HepG2 (cell line): ENCODE data around the gene GAGE12G. TPM values are rescaled to one million over a fixed set of nuclear protein-coding genes. Genes with fewer than 3 reads are reported as not detected.

Experiments used
- CCAR2 ChIP-seq: fragments of 200-400 bp; formaldehyde crosslinking; optimal IDR thresholded peaks from 2 replicates; pipeline ENCODE3; 2018; ENCODE audit warnings: low read depth, mild to moderate bottlenecking, low read length, moderate library complexity
- CENPX ChIP-seq: sonication (generic); formaldehyde crosslinking; IDR thresholded peaks from 2 replicates; pipeline ENCODE4 v1.9.0; 2021; ENCODE audit warnings: mild to moderate bottlenecking, missing genetic modification reagents, moderate library complexity
- DNMT1 ChIP-seq: sonication (generic); formaldehyde crosslinking; IDR thresholded peaks from 2 replicates; pipeline ENCODE4 v1.5.1; 2020; ENCODE audit warnings: mild to moderate bottlenecking, missing genetic modification reagents
- ELF1 ChIP-seq: sonication (generic); formaldehyde crosslinking; IDR thresholded peaks from 2 replicates; pipeline ENCODE4 v1.4.0; 2020; ENCODE audit warnings: missing genetic modification reagents
- HNRNPH1 ChIP-seq: fragments of 200-400 bp; formaldehyde crosslinking; optimal IDR thresholded peaks from 2 replicates; pipeline ENCODE3; 2017; ENCODE audit warnings: mild to moderate bottlenecking, low read depth, low read length
- ISL2 ChIP-seq: sonication (generic); formaldehyde crosslinking; IDR thresholded peaks from 2 replicates; pipeline ENCODE4 v1.5.0; 2020; ENCODE audit warnings: missing genetic modification reagents
- ISX ChIP-seq: sonication (generic); formaldehyde crosslinking; conservative IDR thresholded peaks from 2 replicates; pipeline ENCODE4 v1.5.0; 2020; ENCODE audit warnings: missing genetic modification reagents
- MAFG ChIP-seq: sonication (generic); formaldehyde crosslinking; IDR thresholded peaks from 2 replicates; pipeline ENCODE4 v1.5.1; 2020; ENCODE audit warnings: mild to moderate bottlenecking, missing genetic modification reagents
- MBNL3 ChIP-seq: fragments of 250-450 bp; sonication (Bioruptor Pico); conservative IDR thresholded peaks from 2 replicates; pipeline ENCODE4 v1.8.0; 2022; ENCODE audit warnings: mild to moderate bottlenecking, inconsistent platforms
- NFE2L1 ChIP-seq: sonication (generic); formaldehyde crosslinking; IDR thresholded peaks from 2 replicates; pipeline ENCODE4 v1.4.0; 2020; ENCODE audit warnings: missing genetic modification reagents, mild to moderate bottlenecking, borderline replicate concordance
- ONECUT2 ChIP-seq: sonication (generic); formaldehyde crosslinking; IDR thresholded peaks from 2 replicates; pipeline ENCODE4 v1.4.0; 2020; ENCODE audit warnings: missing genetic modification reagents
- SP4 ChIP-seq: sonication (generic); formaldehyde crosslinking; IDR thresholded peaks from 2 replicates; pipeline ENCODE4 v1.8.1; 2023; ENCODE audit warnings: mild to moderate bottlenecking, missing genetic modification reagents
- TBX3 ChIP-seq: fragments of 450-650 bp; IDR thresholded peaks from 2 replicates; pipeline ENCODE4 v1.6.1; 2017; ENCODE audit warnings: antibody characterized with exemption, mild to moderate bottlenecking, inconsistent platforms, borderline replicate concordance
- XBP1 ChIP-seq: sonication (generic); formaldehyde crosslinking; IDR thresholded peaks from 2 replicates; pipeline ENCODE4 v1.5.0; 2020; ENCODE audit warnings: missing genetic modification reagents
- ZBTB43 ChIP-seq: sonication (generic); formaldehyde crosslinking; conservative IDR thresholded peaks from 2 replicates; pipeline ENCODE4 v1.4.0; 2020; ENCODE audit warnings: missing genetic modification reagents
- ZFP41 ChIP-seq: sonication (generic); formaldehyde crosslinking; IDR thresholded peaks from 2 replicates; pipeline ENCODE4 v1.4.0; 2020; ENCODE audit warnings: mild to moderate bottlenecking, missing genetic modification reagents, borderline replicate concordance
- ZKSCAN8 ChIP-seq: IDR thresholded peaks from 2 replicates; pipeline ENCODE4 v1.6.1; 2016; ENCODE audit warnings: borderline replicate concordance, missing genetic modification reagents, missing compliant biosample characterization
- ZNF431 ChIP-seq: sonication (generic); formaldehyde crosslinking; IDR thresholded peaks from 2 replicates; pipeline ENCODE4 v1.9.0; 2022; ENCODE audit warnings: missing genetic modification reagents, low read depth, mild to moderate bottlenecking, borderline replicate concordance
- ZNF562 ChIP-seq: sonication (generic); formaldehyde crosslinking; IDR thresholded peaks from 2 replicates; pipeline ENCODE4 v1.8.0; 2022; ENCODE audit warnings: missing genetic modification reagents, borderline replicate concordance
- ZNF672 ChIP-seq: sonication (generic); formaldehyde crosslinking; IDR thresholded peaks from 2 replicates; pipeline ENCODE4 v1.8.1; 2022; ENCODE audit warnings: missing genetic modification reagents
- ZNF713 ChIP-seq: sonication (generic); formaldehyde crosslinking; IDR thresholded peaks from 2 replicates; pipeline ENCODE4 v1.4.0; 2020; ENCODE audit warnings: mild to moderate bottlenecking, missing genetic modification reagents
- ZNF83 ChIP-seq: sonication (generic); formaldehyde crosslinking; IDR thresholded peaks from 2 replicates; pipeline ENCODE4 v1.4.0; 2020; ENCODE audit warnings: missing genetic modification reagents, mild to moderate bottlenecking, borderline replicate concordance
- polyA plus RNA-seq, 8 experiments: library from polyadenylated mRNA; depleted of rRNA in 3 of 8; stranded (reverse) in 7 of 8; unstranded in 1 of 8; fragments of >200 nt; fragmentation: Illumina TruSeq in 4 of 8; extraction: Trizol in 4 of 8; gene quantifications; 2 replicates each; pipeline versions ENCODE4 v1.2.1 to v1.2.3, GENCODE V29; 2011 to 2016; ENCODE audit warnings: low read depth in 4 of 8, missing spikeins in 1 of 8, mixed read lengths in 1 of 8; ENCODE audit not compliant: insufficient read depth in 1 of 8
- total RNA-seq, 5 experiments: library from RNA; depleted of rRNA; stranded (reverse); fragments of >200 nt; fragmentation: Illumina TruSeq; extraction: Trizol; gene quantifications; 2 replicates each; pipeline ENCODE4 v1.2.3, GENCODE V29; 2016; ENCODE audit warnings: low read depth in 1 of 5
- TF ChIP-seq, protein P1 (sequence below): sonication (generic); formaldehyde crosslinking; IDR thresholded peaks from 2 replicates; pipeline ENCODE4 v1.5.1; 2020; ENCODE audit warnings: missing genetic modification reagents, mild to moderate bottlenecking, borderline replicate concordance
- TF ChIP-seq, protein P2 (sequence below): IDR thresholded peaks from 2 replicates; pipeline ENCODE4 v1.4.0; 2020; ENCODE audit warnings: mild to moderate bottlenecking, missing genetic modification reagents

The GAGE12G gene
- total and polyA plus RNA-seq, 2 of the 13 experiments (the other 11 are each of a cell fraction or from before 2014, with no cell fraction given), result not detected

GRCh38 chrX:49610718-49611310 lies 40.6 kb downstream of the GAGE12G start (continued):
- TF ChIP-seq, protein P1, sequence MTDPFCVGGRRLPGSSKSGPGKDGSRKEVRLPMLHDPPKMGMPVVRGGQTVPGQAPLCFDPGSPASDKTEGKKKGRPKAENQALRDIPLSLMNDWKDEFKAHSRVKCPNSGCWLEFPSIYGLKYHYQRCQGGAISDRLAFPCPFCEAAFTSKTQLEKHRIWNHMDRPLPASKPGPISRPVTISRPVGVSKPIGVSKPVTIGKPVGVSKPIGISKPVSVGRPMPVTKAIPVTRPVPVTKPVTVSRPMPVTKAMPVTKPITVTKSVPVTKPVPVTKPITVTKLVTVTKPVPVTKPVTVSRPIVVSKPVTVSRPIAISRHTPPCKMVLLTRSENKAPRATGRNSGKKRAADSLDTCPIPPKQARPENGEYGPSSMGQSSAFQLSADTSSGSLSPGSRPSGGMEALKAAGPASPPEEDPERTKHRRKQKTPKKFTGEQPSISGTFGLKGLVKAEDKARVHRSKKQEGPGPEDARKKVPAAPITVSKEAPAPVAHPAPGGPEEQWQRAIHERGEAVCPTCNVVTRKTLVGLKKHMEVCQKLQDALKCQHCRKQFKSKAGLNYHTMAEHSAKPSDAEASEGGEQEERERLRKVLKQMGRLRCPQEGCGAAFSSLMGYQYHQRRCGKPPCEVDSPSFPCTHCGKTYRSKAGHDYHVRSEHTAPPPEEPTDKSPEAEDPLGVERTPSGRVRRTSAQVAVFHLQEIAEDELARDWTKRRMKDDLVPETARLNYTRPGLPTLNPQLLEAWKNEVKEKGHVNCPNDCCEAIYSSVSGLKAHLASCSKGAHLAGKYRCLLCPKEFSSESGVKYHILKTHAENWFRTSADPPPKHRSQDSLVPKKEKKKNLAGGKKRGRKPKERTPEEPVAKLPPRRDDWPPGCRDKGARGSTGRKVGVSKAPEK (CRISPR knock-in tag), result no peak
- TF ChIP-seq ZNF83 (CRISPR knock-in tag) (no peak), TBX3 (no peak), XBP1 (no peak), ZNF672 (CRISPR knock-in tag) (no peak), ELF1 (CRISPR knock-in tag) (no peak), ZFP41 (CRISPR knock-in tag) (no peak), MAFG (no peak), ZKSCAN8 (CRISPR knock-in tag) (no peak), DNMT1 (CRISPR knock-in tag) (no peak), CCAR2 (no peak), ISX (CRISPR knock-in tag) (no peak), ISL2 (CRISPR knock-in tag) (peak; percentile 65), CENPX (CRISPR knock-in tag) (no peak), ONECUT2 (CRISPR knock-in tag) (no peak), ZNF713 (CRISPR knock-in tag) (no peak), SP4 (no peak), ZNF562 (no peak), ZBTB43 (CRISPR knock-in tag) (no peak), ZNF431 (CRISPR knock-in tag) (no peak; the same call in 1 of the 2 replicates), HNRNPH1 (no peak), MBNL3 (CRISPR knock-in tag) (no peak), NFE2L1 (CRISPR knock-in tag) (no peak)
- TF ChIP-seq, protein P2, sequence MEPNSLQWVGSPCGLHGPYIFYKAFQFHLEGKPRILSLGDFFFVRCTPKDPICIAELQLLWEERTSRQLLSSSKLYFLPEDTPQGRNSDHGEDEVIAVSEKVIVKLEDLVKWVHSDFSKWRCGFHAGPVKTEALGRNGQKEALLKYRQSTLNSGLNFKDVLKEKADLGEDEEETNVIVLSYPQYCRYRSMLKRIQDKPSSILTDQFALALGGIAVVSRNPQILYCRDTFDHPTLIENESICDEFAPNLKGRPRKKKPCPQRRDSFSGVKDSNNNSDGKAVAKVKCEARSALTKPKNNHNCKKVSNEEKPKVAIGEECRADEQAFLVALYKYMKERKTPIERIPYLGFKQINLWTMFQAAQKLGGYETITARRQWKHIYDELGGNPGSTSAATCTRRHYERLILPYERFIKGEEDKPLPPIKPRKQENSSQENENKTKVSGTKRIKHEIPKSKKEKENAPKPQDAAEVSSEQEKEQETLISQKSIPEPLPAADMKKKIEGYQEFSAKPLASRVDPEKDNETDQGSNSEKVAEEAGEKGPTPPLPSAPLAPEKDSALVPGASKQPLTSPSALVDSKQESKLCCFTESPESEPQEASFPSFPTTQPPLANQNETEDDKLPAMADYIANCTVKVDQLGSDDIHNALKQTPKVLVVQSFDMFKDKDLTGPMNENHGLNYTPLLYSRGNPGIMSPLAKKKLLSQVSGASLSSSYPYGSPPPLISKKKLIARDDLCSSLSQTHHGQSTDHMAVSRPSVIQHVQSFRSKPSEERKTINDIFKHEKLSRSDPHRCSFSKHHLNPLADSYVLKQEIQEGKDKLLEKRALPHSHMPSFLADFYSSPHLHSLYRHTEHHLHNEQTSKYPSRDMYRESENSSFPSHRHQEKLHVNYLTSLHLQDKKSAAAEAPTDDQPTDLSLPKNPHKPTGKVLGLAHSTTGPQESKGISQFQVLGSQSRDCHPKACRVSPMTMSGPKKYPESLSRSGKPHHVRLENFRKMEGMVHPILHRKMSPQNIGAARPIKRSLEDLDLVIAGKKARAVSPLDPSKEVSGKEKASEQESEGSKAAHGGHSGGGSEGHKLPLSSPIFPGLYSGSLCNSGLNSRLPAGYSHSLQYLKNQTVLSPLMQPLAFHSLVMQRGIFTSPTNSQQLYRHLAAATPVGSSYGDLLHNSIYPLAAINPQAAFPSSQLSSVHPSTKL (CRISPR knock-in tag), result peak; percentile 81
